IMR-90 (cell line): Measurements from ENCODE around the gene OPRL1. TPM values are rescaled to one million over a fixed set of nuclear protein-coding genes. Genes with fewer than 3 reads are reported as not detected.

ENCODE experiments used
- ATAC-seq: fragments of 200-7000 bp; cut with Tn5 transposase; 2 replicates; pipeline ENCODE4 v1.9.1; 2020; ENCODE audit warnings: low read depth, mild to moderate bottlenecking, moderate library complexity
- BruUV-seq: library from RNA; stranded (reverse); fragments of 400-500 nt; replicated peaks from 2 replicates; lab custom pipeline; 2021; lab: Mats Ljungman, UMichigan
- CTCF ChIA-PET: fragments of 300-600 bp; formaldehyde crosslinking; extraction: SDS; loops from one replicate; lab custom pipeline; 2021; ENCODE audit warnings: antibody characterized with exemption; lab: Yijun Ruan, JAX
- POLR2A ChIA-PET: fragments of 300-600 bp; sonication (Branson Sonifier 250); formaldehyde crosslinking; loops from one replicate; lab custom pipeline; 2022; ENCODE audit warnings: antibody characterized with exemption; ENCODE audit not compliant: unreplicated experiment; lab: Charles Lee
- DNase-seq: peaks from one replicate; pipeline ENCODE4 v3.0.0; 2013
- H2AFZ ChIP-seq: replicated peaks from 2 replicates; pipeline ENCODE3; 2013; ENCODE audit warnings: low read length, mild to moderate bottlenecking; ENCODE audit not compliant: poor library complexity
- H2AK5ac ChIP-seq: 2 replicates; pipeline ENCODE4 v1.6.1; 2013; ENCODE audit warnings: low read depth, low read length, inconsistent platforms
- H2AK9ac ChIP-seq: replicated peaks from 2 replicates; pipeline ENCODE3; 2013; ENCODE audit warnings: mild to moderate bottlenecking, low read depth, low read length, moderate library complexity; ENCODE audit not compliant: poor library complexity
- H2BK120ac ChIP-seq: 2 replicates; pipeline ENCODE4 v1.6.1; 2013; ENCODE audit warnings: low read depth, low read length, inconsistent platforms
- H2BK15ac ChIP-seq: 3 replicates; pipeline ENCODE4 v1.6.1; 2013; ENCODE audit warnings: low read depth, low read length, inconsistent platforms
- H2BK20ac ChIP-seq: 2 replicates; pipeline ENCODE4 v1.6.1; 2013; ENCODE audit warnings: low read depth, mild to moderate bottlenecking, inconsistent platforms, low read length, moderate library complexity
- H2BK5ac ChIP-seq: 2 replicates; pipeline ENCODE4 v1.6.1; 2013; ENCODE audit warnings: mild to moderate bottlenecking, low read depth, low read length, inconsistent platforms; ENCODE audit not compliant: poor library complexity, severe bottlenecking
- H3K14ac ChIP-seq: replicated peaks from 2 replicates; pipeline ENCODE4 v1.6.1; 2013; ENCODE audit warnings: low read depth, low read length, inconsistent platforms
- H3K18ac ChIP-seq: 2 replicates; pipeline ENCODE4 v1.6.1; 2013; ENCODE audit warnings: low read depth, low read length, control low read depth
- H3K23ac ChIP-seq: 2 replicates; pipeline ENCODE4 v1.6.1; 2013; ENCODE audit warnings: low read depth, low read length, inconsistent platforms
- H3K27ac ChIP-seq: 2 replicates; pipeline ENCODE4 v1.5.1; 2013; ENCODE audit warnings: mild to moderate bottlenecking, control low read depth, low read length; ENCODE audit not compliant: insufficient read depth
- H3K27me3 ChIP-seq: 2 replicates; pipeline ENCODE4 v1.6.1; 2013; ENCODE audit warnings: low read length; ENCODE audit not compliant: control insufficient read depth, insufficient read depth
- H3K36me3 ChIP-seq: 2 replicates; pipeline ENCODE4 v1.6.1; 2013; ENCODE audit warnings: low read length, mixed read lengths; ENCODE audit not compliant: control insufficient read depth, insufficient read depth
- H3K4ac ChIP-seq: 2 replicates; pipeline ENCODE4 v1.6.1; 2013; ENCODE audit warnings: low read depth, low read length, inconsistent platforms
- H3K4me1 ChIP-seq: 2 replicates; pipeline ENCODE4 v1.6.1; 2013; ENCODE audit warnings: low read length, mixed read lengths; ENCODE audit not compliant: control insufficient read depth, insufficient read depth
- H3K4me2 ChIP-seq: 2 replicates; pipeline ENCODE4 v1.6.1; 2013; ENCODE audit warnings: low read depth, mild to moderate bottlenecking, control low read depth, low read length, moderate library complexity
- H3K4me3 ChIP-seq: 2 replicates; pipeline ENCODE4 v1.5.1; 2013; ENCODE audit warnings: low read depth, mild to moderate bottlenecking, control low read depth, low read length, moderate library complexity; ENCODE audit not compliant: insufficient read depth
- H3K56ac ChIP-seq: 2 replicates; pipeline ENCODE4 v1.6.1; 2013; ENCODE audit warnings: low read length, inconsistent platforms; ENCODE audit not compliant: insufficient read depth; ENCODE audit errors: extremely low read depth
- H3K79me1 ChIP-seq, 2 experiments: 2 replicates each; pipeline ENCODE4 v1.6.1; 2013; ENCODE audit warnings: low read length in 2 of 2, inconsistent platforms in 1 of 2, low read depth in 1 of 2
- H3K9ac ChIP-seq: 2 replicates; pipeline ENCODE4 v1.6.1; 2013; ENCODE audit warnings: low read depth, low read length, control low read depth
- H3K9me1 ChIP-seq: 2 replicates; pipeline ENCODE4 v1.6.1; 2013; ENCODE audit warnings: low read length, inconsistent platforms; ENCODE audit not compliant: insufficient read depth
- H3K9me3 ChIP-seq: 2 replicates; pipeline ENCODE4 v1.6.1; 2013; ENCODE audit warnings: low read length; ENCODE audit not compliant: control insufficient read depth, insufficient read depth
- H4K20me1 ChIP-seq: 2 replicates; pipeline ENCODE4 v1.6.1; 2013; ENCODE audit warnings: low read length, inconsistent platforms; ENCODE audit not compliant: insufficient read depth
- H4K5ac ChIP-seq: 2 replicates; pipeline ENCODE4 v1.6.1; 2013; ENCODE audit warnings: mild to moderate bottlenecking, low read depth, low read length, control low read depth
- H4K8ac ChIP-seq, 2 experiments: 2 replicates each; pipeline ENCODE4 v1.6.1; 2013; ENCODE audit warnings: low read depth in 2 of 2, low read length in 2 of 2, control low read depth in 1 of 2, inconsistent platforms in 1 of 2
- H4K91ac ChIP-seq: 2 replicates; pipeline ENCODE4 v1.6.1; 2013; ENCODE audit warnings: low read depth, low read length, inconsistent platforms; ENCODE audit not compliant: insufficient read depth
- BHLHE40 ChIP-seq: fragments of 150-350 bp; IDR thresholded peaks from 2 replicates; pipeline ENCODE4 v1.6.1; 2016; ENCODE audit warnings: mild to moderate bottlenecking, low read depth, low read length
- CEBPB ChIP-seq: IDR thresholded peaks from 2 replicates; pipeline ENCODE4 v1.6.1; 2012; ENCODE audit warnings: low read depth, low read length, improper control_type of control experiment
- CHD1 ChIP-seq: IDR thresholded peaks from 2 replicates; pipeline ENCODE4 v1.6.1; 2012; ENCODE audit warnings: low read depth, low read length, improper control_type of control experiment
- CTCF ChIP-seq: conservative IDR thresholded peaks from 2 replicates; pipeline ENCODE4 v1.5.1; 2012; ENCODE audit warnings: mild to moderate bottlenecking, low read depth, low read length, improper control_type of control experiment
- ELK1 ChIP-seq: fragments of 150-350 bp; IDR thresholded peaks from 2 replicates; pipeline ENCODE4 v1.6.1; 2016; ENCODE audit warnings: low read depth, mild to moderate bottlenecking, low read length, moderate library complexity, borderline replicate concordance
- FOS ChIP-seq: fragments of 150-350 bp; IDR thresholded peaks from 2 replicates; pipeline ENCODE4 v1.6.1; 2016; ENCODE audit warnings: low read depth, low read length
- MAFK ChIP-seq: IDR thresholded peaks from 2 replicates; pipeline ENCODE4 v1.6.1; 2012; ENCODE audit warnings: low read depth, low read length, improper control_type of control experiment
- MAZ ChIP-seq: IDR thresholded peaks from 2 replicates; pipeline ENCODE4 v1.6.1; 2012; ENCODE audit warnings: low read depth, mild to moderate bottlenecking, low read length, improper control_type of control experiment, moderate library complexity, borderline replicate concordance
- MXI1 ChIP-seq: IDR thresholded peaks from 2 replicates; pipeline ENCODE4 v1.6.1; 2012; ENCODE audit warnings: low read depth, mild to moderate bottlenecking, low read length, moderate library complexity, borderline replicate concordance
- NFE2L2 ChIP-seq: fragments of 150-350 bp; IDR thresholded peaks from 2 replicates; pipeline ENCODE4 v1.6.1; 2016; ENCODE audit warnings: low read depth, mild to moderate bottlenecking, low read length
- POLR2A ChIP-seq: IDR thresholded peaks from 2 replicates; pipeline ENCODE4 v1.6.1; 2012; ENCODE audit warnings: mild to moderate bottlenecking, low read depth, low read length
- RAD21 ChIP-seq: IDR thresholded peaks from 2 replicates; pipeline ENCODE4 v1.6.1; 2012; ENCODE audit warnings: low read length, improper control_type of control experiment
- RCOR1 ChIP-seq: IDR thresholded peaks from 2 replicates; pipeline ENCODE4 v1.6.1; 2012; ENCODE audit warnings: mild to moderate bottlenecking, low read length, improper control_type of control experiment; ENCODE audit not compliant: insufficient replicate concordance
- RFX5 ChIP-seq: IDR thresholded peaks from 2 replicates; pipeline ENCODE4 v1.8.0; 2012; ENCODE audit warnings: low read depth, mild to moderate bottlenecking, low read length, moderate library complexity
- SMC3 ChIP-seq: fragments of 150-350 bp; IDR thresholded peaks from 2 replicates; pipeline ENCODE4 v1.6.1; 2016; ENCODE audit warnings: low read depth, mild to moderate bottlenecking, antibody characterized with exemption, low read length, moderate library complexity
- USF2 ChIP-seq: fragments of 150-350 bp; IDR thresholded peaks from 2 replicates; pipeline ENCODE4 v1.6.1; 2017; ENCODE audit warnings: mild to moderate bottlenecking, antibody characterized with exemption, low read length, low read depth
- WGBS, 2 experiments: methylation state at CpG; one replicate each; pipeline versions ENCODE4 v1.1.5 to v1.1.7; 2013; ENCODE audit warnings: missing lambda C conversion rate in 2 of 2; ENCODE audit not compliant: insufficient read length in 1 of 2; ENCODE audit errors: extremely low coverage in 2 of 2; 5-methylcytosine and 5-hydroxymethylcytosine counted together
- dilution Hi-C: fragments of 300-500 bp; cut with HindIII; formaldehyde crosslinking; loops from one replicate; pipeline ENCODE4 v1.14.3; 2018; ENCODE audit warnings: low sequenced_read_pairs; ENCODE audit not compliant: unreplicated experiment
- in situ Hi-C: fragments of 300-500 bp; cut with MboI; formaldehyde crosslinking; loops from 3 replicates; pipeline ENCODE4 v1.14.3; 2019; ENCODE audit warnings: low sequenced_read_pairs, inconsistent platforms, mixed read lengths
- intact Hi-C: fragments of 100-400 bp; cut with micrococcal nuclease; formaldehyde crosslinking; loops from 2 replicates; pipeline ENCODE4 v1.10.0; 2022
- polyA plus RNA-seq, 3 experiments: library from polyadenylated mRNA; depleted of rRNA; stranded (reverse); fragments of >200 nt; gene quantifications; 2 replicates each; pipeline ENCODE4 v1.2.3, GENCODE V29; 2012; ENCODE audit warnings: low replicate concordance in 1 of 3
- total RNA-seq: library from RNA; depleted of rRNA; stranded (reverse); fragments of >200 nt; gene quantifications from 2 replicates; pipeline ENCODE4 v1.2.3, GENCODE V29; 2012

OPRL1 gene
- total and polyA plus RNA-seq, 2 of the 4 experiments (the other 2 are of a cell fraction): 0.36 to 1.2 TPM

GRCh38 chr20:64069209-64069613, 10.7 kb upstream of the OPRL1 start:
- CTCF ChIA-PET: interaction anchor here (0.6 to 1.8 kb wide), 3 partner anchors 11 to 51 kb away, joined by 3 to 6 read pairs (median 3); no protein-coding TSS in a partner anchor
- POLR2A ChIA-PET: no interaction called here

More at GRCh38 chr20:64069209-64069613, 10.7 kb upstream of the OPRL1 start:
- in situ Hi-C loops (no loop called here), intact Hi-C loops (no loop called here), dilution Hi-C loops (no loop called here)
- ATAC-seq (no peak), DNase-seq (no peak)
- Histone ChIP-seq H4K91ac (no peak overlapping the region), H3K9ac (no peak overlapping the region), H3K56ac (no peak overlapping the region), H4K8ac (no peak overlapping the region), H2AK9ac (no peak overlapping the region), H2AK5ac (no peak overlapping the region), H4K20me1 (peaks cover 10% of the 10 kb centered on the region; the same call in 1 of the 2 replicates), H4K5ac (no peak overlapping the region), H3K18ac (no peak overlapping the region), H3K4me1 (peaks cover 17% of the 10 kb centered on the region), H3K36me3 (peaks cover 16% of the 10 kb centered on the region; the same call in 1 of the 2 replicates), H3K27me3 (no peaks in the 10 kb centered on the region), H2AFZ (no peak overlapping the region), H2BK15ac (no peak overlapping the region), H2BK5ac (no peak overlapping the region), H3K4me2 (no peak overlapping the region), H3K4me3 (no peak overlapping the region), H3K4ac (no peak overlapping the region), H3K79me1 (peaks cover 0 to 21% of the 10 kb centered on the region in 2 experiments; a peak in 2 of 4 replicates), H3K9me3 (no peaks in the 10 kb centered on the region), H3K14ac (no peak overlapping the region), H3K23ac (no peak overlapping the region), H2BK20ac (no peak overlapping the region), H2BK120ac (no peak overlapping the region), H3K27ac (no peak overlapping the region), H3K9me1 (peaks cover 12% of the 10 kb centered on the region; the same call in 1 of the 2 replicates)
- no peak for TF ChIP-seq ELK1
- no peak for TF ChIP-seq SMC3
- TF ChIP-seq BHLHE40: no peak
- TF ChIP-seq RFX5: no peak
- TF ChIP-seq CTCF: no peak
- TF ChIP-seq POLR2A: no peak
- no peak for TF ChIP-seq USF2
- no peak for TF ChIP-seq CEBPB
- no peak for TF ChIP-seq FOS
- no peak for TF ChIP-seq RCOR1
- no peak for TF ChIP-seq MAFK
- TF ChIP-seq CHD1: no peak
- no peak for TF ChIP-seq MXI1
- no peak for TF ChIP-seq RAD21
- no peak for TF ChIP-seq MAZ
- TF ChIP-seq NFE2L2: no peak
- 84% methylated on average over 11 of the region's 20 CpGs; no CpG with 5 or more reads in 1 of the 2 experiments for WGBS, 2 experiments
- BruUV-seq: no TSS peak
